GM10266 (cell line): ENCODE results near the gene MBD3.
"Not testable (repeated sequence)": the region's sequence is repeated elsewhere in the genome, so short reads cannot be mapped to it uniquely, and the experiment has no call there.

ENCODE experiments used
- DNase-seq: peaks from one replicate; pipeline ENCODE4 v3.0.0; 2012; ENCODE audit errors: extremely low spot score
- CTCF ChIP-seq: IDR thresholded peaks from 2 replicates; pipeline ENCODE4 v1.5.1; 2012; ENCODE audit warnings: mild to moderate bottlenecking, low read depth; ENCODE audit not compliant: control insufficient read depth, insufficient read depth; ENCODE audit errors: missing control alignments

MBD3 gene

GRCh38 chr19:1554968-1555367 lies 37.7 kb downstream of the MBD3 start:
- no peak for DNase-seq
- no peak for TF ChIP-seq CTCF

GRCh38 chr19:1553415-1553814 lies 39.2 kb downstream of the MBD3 start:
- no peak for DNase-seq
- TF ChIP-seq CTCF, result no peak

GRCh38 chr19:1551068-1552040 lies 41.3 kb downstream of the MBD3 start:
- no peak for DNase-seq
- no peak for TF ChIP-seq CTCF

GRCh38 chr19:1549332-1549945 lies 43.2 kb downstream of the MBD3 start:
- DNase-seq, result no peak
- no peak for TF ChIP-seq CTCF

- no peak for DNase-seq
- TF ChIP-seq CTCF, result no peak
These were observed 52.2 kb downstream of the MBD3 start for GRCh38 chr19:1540365-1540925.

- DNase-seq, result not testable (repeated sequence)
These were observed 52.9 kb downstream of the MBD3 start for GRCh38 chr19:1539749-1540148.

- no peak for TF ChIP-seq CTCF
- no peak for DNase-seq
These were observed 53.7 kb downstream of the MBD3 start for GRCh38 chr19:1538978-1539377.

- not testable (repeated sequence) for DNase-seq
These were observed 57.0 kb downstream of the MBD3 start for GRCh38 chr19:1535699-1536098.
